Right ventricle myocardium superior (tissue), 1 donor: ENCODE results near the gene CETP. TPM values are rescaled to one million over a fixed set of nuclear protein-coding genes. Genes with fewer than 3 reads are reported as not detected.
"Not testable (repeated sequence)": the region's sequence is repeated elsewhere in the genome, so short reads cannot be mapped to it uniquely, and the experiment has no call there.

Source experiments
- ATAC-seq: fragments of 200-7000 bp; cut with Tn5 transposase; one replicate; pipeline ENCODE4 v1.9.1; 2020; ENCODE audit warnings: mild to moderate bottlenecking; ENCODE audit not compliant: poor library complexity
- DNase-seq: peaks from one replicate; pipeline ENCODE4 v3.0.0-alpha.2; 2020
- intact Hi-C: fragments of 100-400 bp; cut with DNase I; formaldehyde crosslinking; loops from one replicate; pipeline ENCODE4 v1.11.2; 2022
- total RNA-seq: library from RNA; stranded (reverse); fragmentation: NEBNext Ultra II Directional; extraction: Animal tissue kit (Norgen Biotek cat#: 25700); gene quantifications from one replicate; pipeline ENCODE4 v1.2.1, GENCODE V29; 2021
- donor health status: DM: no; HTN: yes; CAD: no; lungs with severe emphysema.

CETP gene
- total RNA-seq, 1 donor from 2014 or later = 0.24 TPM

GRCh38 chr16:57004387-57005250, 42.9 kb downstream of the CETP start:
- DNase-seq (no peak), ATAC-seq (no peak)
- intact Hi-C loops = no loop called here

- DNase-seq, ATAC-seq, intact Hi-C loops: not testable (repeated sequence)
These were observed 43.8 kb downstream of the CETP start for GRCh38 chr16:57005597-57005996.

GRCh38 chr16:57007050-57007449, 45.3 kb downstream of the CETP start:
- ATAC-seq = no peak
- DNase-seq = no peak
- intact Hi-C loops = no loop called here

GRCh38 chr16:57007530-57007929, 45.8 kb downstream of the CETP start:
- DNase-seq = no peak
- no peak for ATAC-seq
- intact Hi-C loops = no loop called here

DNA sequence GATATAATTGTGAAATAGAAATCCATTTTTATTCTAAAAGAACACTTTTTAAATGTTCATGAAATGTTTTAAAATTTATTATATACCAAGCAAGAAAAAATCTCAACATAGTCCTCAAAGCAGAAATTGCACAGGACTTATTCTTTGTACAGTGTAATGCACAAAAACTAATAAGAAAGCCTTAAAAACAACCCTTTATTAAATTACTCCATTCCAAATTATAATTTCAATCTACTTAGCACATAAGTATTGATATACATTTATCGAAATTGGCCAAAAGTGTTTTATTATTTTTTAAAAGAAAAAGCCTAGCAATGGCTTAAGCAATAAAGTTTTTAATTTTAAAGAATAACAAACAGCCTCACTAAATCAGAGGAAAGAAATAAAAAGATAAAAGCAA, 46.7 kb downstream of the CETP start:
- ATAC-seq = no peak
- intact Hi-C loops = no loop called here

GRCh38 chr16:57009643-57010170, 48.0 kb downstream of the CETP start:
- ATAC-seq = no peak
- intact Hi-C loops = no loop called here
- no peak for DNase-seq

More for the DNA sequence above, 46.7 kb downstream of the CETP start:
- no peak for DNase-seq

DNA sequence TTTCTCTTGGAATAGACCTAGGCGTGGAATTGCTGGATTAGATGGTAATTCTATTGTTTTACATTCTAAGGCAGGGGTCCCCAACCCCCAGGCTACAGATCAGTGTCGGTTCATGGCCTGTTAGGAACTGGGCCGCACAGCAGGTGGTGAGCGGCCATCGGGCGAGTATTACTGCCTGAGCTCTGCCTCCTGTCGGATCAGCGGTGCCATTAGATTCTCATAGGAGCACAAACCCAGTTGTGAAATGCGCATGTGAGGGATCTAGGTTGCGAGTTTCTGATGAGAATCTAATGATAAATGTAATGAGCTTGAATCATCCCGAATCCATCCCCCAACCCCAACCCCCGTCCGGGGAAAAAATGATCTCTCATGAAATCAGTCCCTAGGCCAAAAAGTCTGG, 50.6 kb downstream of the CETP start:
- intact Hi-C loops = no loop called here
- ATAC-seq (no peak), DNase-seq (no peak)

- intact Hi-C loops = no loop called here
- DNase-seq (no peak), ATAC-seq (no peak)
These were observed 51.5 kb downstream of the CETP start for GRCh38 chr16:57013229-57013628.

- no peak for ATAC-seq
- no peak for DNase-seq
- intact Hi-C loops = no loop called here
These were observed 52.2 kb downstream of the CETP start for GRCh38 chr16:57013902-57014301.

GRCh38 chr16:57016301-57016700, 54.6 kb downstream of the CETP start:
- ATAC-seq = no peak
- intact Hi-C loops = no loop called here
- no peak for DNase-seq

- intact Hi-C loops = no loop called here
- DNase-seq (no peak), ATAC-seq (no peak)
These were observed 55.1 kb downstream of the CETP start for GRCh38 chr16:57016831-57017230.

DNA sequence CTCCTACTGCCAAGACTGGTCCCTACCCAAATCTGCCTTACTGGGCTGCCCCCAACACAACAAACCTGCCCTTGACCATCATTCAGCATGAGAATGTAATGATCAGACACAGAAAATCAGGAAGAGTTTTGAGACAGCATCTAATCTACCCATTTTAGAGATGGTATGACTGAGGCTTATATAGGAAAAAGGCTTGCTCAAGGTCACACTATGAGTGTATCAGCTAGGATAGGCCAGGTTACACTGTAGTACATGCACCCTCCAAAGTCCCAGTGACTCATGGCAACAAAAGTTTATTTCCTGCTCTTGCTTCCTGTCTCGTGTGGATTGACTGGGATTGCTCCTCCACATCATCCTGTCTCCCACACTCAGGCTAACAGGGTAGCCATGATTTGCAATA, 55.5 kb downstream of the CETP start:
- DNase-seq (no peak), ATAC-seq (no peak)
- intact Hi-C loops = no loop called here

DNA sequence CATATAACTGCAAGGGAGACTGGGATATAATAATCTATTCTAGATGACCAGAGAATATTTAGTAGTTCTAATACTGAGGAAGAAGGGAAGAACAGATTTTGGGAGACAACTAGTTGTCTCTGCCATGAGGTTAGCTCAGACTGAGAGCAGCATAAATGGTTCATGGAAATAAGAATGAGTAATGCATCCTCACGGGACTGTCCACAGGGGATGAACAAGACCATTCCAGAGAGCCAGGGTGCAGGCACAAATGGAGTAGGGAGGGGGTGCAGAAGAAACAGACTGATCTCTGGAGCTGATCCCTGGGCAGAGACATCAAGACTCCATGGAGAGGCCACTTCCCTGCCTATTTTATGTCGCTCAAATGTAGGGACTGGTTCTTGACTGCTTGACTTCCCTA, 58.0 kb downstream of the CETP start:
- intact Hi-C loops = no loop called here
- DNase-seq (no peak), ATAC-seq (no peak)

DNA sequence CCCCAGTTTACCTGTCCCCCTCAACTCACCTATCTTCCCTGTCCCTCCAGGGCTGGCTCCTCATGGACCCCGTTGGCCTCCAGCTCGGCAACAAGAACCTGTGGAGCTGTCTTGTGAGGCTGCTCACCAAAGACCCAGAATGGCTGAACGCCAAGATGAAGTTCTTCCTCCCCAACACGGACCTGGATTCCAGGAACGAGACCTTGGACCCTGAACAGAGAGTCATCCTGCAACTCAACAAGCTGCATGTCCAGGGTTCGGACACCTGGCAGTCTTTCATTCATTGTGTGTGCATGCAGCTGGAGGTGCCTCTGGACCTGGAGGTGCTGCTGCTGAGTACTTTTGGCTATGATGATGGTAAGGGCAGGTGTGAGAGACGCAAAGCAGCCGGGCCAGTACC, 58.9 kb downstream of the CETP start:
- DNase-seq (no peak), ATAC-seq (no peak)
- intact Hi-C loops = no loop called here

DNA sequence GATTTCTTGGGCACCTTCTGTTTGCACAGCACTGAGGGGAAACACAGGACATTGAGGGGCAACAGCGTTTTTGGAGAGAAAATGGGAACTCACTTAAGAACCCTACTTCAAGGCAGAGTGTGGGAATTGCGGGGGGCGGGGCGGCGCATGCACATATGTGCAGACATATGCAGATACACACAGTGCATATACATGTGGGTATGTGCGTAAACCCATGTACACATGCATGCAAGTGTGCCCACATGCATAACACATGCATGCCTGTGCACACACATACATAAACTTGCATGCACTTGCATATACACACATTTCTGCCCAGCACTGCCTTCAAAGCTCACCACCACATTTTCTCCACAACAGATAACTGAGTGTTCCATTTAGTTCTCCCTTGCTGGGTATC, 60.0 kb downstream of the CETP start:
- intact Hi-C loops = no loop called here
- ATAC-seq (no peak), DNase-seq (no peak)

- intact Hi-C loops = no loop called here
- ATAC-seq (no peak), DNase-seq (no peak)
These were observed 60.7 kb downstream of the CETP start for GRCh38 chr16:57022445-57022844.

- ATAC-seq (no peak), DNase-seq (no peak)
- intact Hi-C loops = no loop called here
These were observed 61.9 kb downstream of the CETP start for GRCh38 chr16:57023541-57024249.

DNA sequence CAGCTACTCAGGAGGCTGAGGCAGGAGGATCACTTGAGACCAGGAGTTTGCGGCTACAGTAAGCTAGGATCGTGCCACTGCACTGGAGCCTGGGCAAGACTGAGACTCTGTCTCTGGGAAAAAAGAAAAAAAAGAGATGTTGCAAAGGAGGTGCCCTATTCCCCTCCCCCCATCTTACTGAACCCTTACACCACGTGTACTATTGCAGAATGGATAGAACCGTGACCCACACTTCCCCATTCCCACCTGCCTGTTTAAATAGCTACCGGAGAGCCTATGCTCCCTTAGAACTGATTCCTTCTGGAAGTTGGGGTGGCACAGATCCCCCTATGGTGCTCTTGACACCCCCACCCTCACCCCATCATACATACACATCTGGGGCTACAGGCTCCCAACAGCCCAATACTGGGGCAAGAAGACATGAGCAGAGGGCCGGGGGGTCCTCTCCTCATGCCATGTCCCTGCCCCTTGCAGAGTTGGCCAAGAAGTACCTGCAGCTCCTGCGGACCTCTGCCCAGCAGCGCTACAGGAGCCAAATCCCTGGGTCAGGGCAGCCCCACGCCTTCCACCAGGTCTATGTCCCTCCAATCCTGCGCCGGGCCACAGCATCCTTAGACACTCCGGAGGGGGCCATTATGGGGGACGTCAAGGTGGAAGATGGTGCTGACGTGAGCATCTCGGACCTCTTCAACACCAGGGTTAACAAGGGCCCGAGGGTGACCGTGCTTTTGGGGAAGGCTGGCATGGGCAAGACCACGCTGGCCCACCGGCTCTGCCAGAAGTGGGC, 63.3 kb downstream of the CETP start:
- intact Hi-C loops = no loop called here
- no peak for DNase-seq
- no peak for ATAC-seq
